GM21367 (cell line): ENCODE data around the gene NUP214.
"Not testable (repeated sequence)": the region's sequence is repeated elsewhere in the genome, so short reads cannot be mapped to it uniquely, and the experiment has no call there.

ENCODE experiments used
- ATAC-seq: cut with Tn5 transposase; IDR thresholded peaks from one replicate; pipeline ENCODE4 v1.9.1; 2021; ENCODE audit not compliant: unreplicated experiment

NUP214 gene

GRCh38 chr9:131227959-131228460 lies 102.6 kb downstream of the NUP214 start:
- ATAC-seq = no peak

- no peak for ATAC-seq
These were observed 103.6 kb downstream of the NUP214 start for GRCh38 chr9:131228988-131229387.

DNA sequence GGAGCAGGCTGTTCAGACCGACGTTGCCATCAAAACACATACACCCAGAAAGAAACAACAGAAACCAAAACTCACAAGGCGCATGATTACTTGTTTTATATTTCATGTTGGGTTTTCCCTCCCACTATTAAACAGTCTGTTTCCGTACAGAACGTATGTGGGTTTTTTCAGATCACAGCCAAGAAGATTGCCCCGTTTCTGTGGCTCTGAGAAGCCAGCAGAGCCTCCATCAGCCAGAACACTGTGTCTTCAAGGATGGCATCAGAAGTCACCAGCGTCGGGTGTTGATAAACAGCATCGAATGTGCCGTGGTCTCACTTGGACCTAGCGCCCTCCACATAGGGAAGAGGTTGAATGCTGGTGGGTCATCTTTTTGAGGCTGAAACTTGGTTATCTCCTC lies 108.2 kb downstream of the NUP214 start:
- ATAC-seq = no peak

DNA sequence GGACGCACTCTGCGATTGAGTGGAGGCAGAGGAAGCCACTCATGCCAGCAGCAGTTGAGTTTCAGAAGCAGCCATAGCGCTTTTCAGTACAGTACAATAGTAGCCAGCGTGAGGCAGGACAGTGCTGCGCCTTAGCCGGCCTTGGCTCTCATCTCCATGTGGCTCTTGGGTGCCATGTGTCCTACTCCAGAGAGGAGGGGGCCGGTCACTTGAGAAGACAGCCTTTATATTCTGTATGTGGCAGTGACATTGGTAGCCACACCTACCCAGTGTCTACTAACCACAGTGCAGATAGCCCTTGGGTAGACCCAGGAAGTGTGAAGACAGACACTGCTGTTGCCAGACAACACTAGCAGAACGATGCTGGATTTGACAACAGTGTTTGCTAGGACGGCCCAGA lies 108.6 kb downstream of the NUP214 start:
- no peak for ATAC-seq

GRCh38 chr9:131234799-131235479 lies 109.6 kb downstream of the NUP214 start:
- ATAC-seq = no peak

- ATAC-seq = no peak
These were observed 110.1 kb downstream of the NUP214 start for GRCh38 chr9:131235480-131235851.

- ATAC-seq = no peak
These were observed 110.8 kb downstream of the NUP214 start for GRCh38 chr9:131236161-131236560.

- ATAC-seq = no peak
These were observed 111.4 kb downstream of the NUP214 start for GRCh38 chr9:131236761-131237160.

- no peak for ATAC-seq
These were observed 111.9 kb downstream of the NUP214 start for GRCh38 chr9:131237291-131237690.

- ATAC-seq = peak; percentile 67
These were observed 112.6 kb downstream of the NUP214 start for GRCh38 chr9:131237931-131238401.

DNA sequence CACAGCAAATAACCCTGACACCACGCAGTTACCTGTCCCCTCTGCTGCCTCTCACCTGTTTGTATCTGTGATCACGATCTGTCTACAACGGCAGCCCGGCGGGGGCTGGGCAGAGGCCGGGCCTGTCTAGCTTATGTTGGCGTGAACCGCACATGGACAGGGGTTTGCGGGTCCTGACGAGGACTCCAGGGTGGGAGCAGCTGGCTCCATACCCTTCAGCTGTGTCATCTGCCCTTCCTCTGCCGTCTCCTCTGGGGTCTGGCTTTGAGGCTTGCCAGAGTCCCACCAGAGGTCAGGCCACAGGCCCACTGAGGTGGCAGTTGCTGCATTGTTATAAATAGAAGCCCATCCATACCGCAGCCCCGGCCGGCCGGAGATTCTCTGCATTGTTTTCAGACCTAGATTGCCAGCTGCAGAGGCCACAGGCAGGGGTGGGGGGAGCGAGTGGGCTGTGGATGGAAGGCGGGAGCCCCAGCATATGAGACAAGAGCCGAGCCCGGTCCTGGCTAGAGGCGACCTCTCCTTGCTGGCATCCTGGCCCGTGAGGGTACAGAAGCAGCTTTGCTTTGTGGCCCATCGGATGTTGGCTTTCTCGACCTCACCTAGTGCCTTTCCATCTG lies 113.1 kb downstream of the NUP214 start:
- peak; percentile 29 for ATAC-seq

DNA sequence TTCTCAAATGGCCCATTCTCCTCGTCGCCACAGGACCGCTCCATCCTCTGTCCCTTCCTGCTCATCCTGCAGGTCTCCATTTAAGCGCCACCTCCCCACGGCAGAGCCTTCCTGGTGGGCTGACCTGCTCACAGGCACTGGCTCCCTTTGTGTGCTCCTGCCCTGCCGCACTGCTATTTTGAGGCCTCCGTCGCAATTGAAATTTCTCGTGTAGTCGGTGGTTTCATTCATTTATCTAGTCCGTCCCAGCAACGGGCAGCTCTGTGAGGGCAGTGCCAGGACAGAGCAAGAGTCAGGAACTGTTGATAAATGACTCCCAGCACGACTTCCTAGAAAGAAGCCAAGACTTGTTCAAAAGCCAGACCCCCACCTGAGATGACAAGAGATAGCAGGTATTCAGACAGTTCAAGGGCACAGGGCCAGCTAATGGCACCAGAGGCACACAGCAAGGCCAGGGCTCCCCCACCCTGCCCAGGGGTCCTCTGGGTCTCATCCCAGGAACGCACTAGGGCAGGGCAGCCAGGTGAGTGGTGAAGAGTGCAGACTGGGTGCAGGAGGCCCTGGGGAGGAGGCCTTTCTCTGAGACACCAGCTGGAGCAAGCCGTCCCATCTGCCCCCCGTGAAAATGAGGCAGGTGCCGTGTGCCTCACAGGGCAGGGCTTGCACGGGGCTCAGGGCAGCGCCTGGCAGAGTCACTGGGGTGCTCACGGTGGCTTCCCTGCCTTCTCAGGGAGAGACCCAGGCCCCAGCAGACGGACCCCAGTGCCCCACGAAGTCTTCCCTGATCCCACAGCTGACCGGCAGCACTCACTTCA lies 114.0 kb downstream of the NUP214 start:
- no peak for ATAC-seq

- ATAC-seq = no peak
These were observed 114.9 kb downstream of the NUP214 start for GRCh38 chr9:131240047-131240921.

DNA sequence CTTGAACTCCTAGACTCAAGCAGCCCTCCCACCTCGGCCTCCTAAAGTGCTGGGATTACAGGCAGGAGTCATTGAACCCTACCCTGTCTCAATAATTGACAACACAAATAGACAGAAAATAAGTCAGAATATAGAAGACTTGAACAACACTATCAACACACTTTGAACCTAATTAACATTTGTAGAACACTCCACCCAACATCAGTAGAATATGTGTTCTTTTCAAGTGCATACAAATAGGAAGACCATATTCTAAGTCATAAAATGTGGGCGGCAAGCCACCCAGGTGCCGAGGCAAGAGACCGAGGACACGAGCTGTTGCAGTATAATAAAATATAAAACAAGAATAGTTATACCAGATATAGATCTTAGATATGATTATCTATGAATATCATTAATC lies 118.9 kb downstream of the NUP214 start:
- not testable (repeated sequence) for ATAC-seq

- no peak for ATAC-seq
These were observed 121.2 kb downstream of the NUP214 start for GRCh38 chr9:131246618-131247017.

DNA sequence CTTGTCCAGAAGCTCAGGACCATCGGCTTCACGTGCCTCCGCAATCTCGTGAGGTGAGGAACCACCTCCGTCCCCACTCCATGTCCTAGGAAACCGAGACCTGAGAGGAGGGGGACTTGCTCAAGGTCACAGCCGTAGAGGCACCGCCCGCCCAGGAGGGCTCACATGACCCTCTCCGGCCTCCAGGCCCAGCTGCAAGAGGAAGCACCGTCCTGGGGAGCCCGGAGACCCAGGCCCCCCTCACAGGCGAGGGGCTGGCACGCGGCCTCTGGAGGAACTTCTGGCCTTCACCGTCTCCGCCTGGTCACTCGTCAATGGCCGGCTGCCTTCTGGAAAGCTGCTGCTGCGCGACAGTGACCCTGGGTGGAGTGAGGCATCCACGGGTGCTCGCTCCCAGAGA lies 126.7 kb downstream of the NUP214 start:
- no peak for ATAC-seq

- ATAC-seq = no peak
These were observed 128.6 kb downstream of the NUP214 start for GRCh38 chr9:131253891-131254491.

GRCh38 chr9:131254626-131255025 lies 129.2 kb downstream of the NUP214 start:
- ATAC-seq = no peak

GRCh38 chr9:131255676-131256197 lies 130.4 kb downstream of the NUP214 start:
- no peak for ATAC-seq
